ENCODE data around the gene SUN3. TPM values are rescaled to one million over a fixed set of nuclear protein-coding genes. Genes with fewer than 3 reads are reported as not detected.
"Not testable (repeated sequence)": the region's sequence is repeated elsewhere in the genome, so short reads cannot be mapped to it uniquely, and the experiment has no call there.

Gene SUN3
- total RNA-seq, 1 donor from 2014 or later: not detected

DNA sequence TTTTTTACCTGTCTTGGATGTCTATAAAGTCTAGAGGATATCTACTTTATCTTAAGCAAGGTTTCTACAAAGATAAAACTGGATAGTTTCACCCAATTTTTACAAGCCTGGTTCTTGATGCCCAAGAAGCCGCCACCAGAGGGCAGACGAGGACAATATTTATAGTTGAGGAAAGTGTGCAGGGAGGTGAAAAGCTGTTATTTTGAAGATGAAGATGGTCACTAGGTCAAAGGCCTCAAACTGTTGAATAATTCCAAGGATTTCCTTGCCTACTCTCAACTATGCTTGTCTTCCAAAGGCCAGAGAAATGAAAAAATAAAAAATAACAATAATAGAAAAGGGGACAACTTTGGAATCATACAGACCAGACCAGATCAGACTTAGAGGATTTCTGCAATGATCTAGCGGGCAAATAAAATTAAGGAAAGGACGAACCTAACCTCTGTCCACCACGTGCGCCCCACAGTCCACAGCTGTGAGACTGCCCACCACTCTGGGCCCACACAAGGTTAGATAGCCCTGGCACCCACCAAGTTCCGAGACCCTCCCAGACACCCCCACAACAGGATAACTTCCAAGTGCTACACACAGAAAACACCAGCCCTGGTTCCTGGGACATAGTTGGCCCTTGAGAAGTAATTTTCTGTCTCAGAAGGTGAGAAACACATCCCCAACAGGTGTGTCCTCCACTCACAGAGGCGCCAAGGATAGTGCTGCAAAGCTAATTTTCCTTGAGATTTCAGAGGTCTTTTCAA, 83.5 kb downstream of the SUN3 start:
- DNase-seq (ENCODE audit: low read depth in 2 of 2): peak; percentile 35 to 79

DNA sequence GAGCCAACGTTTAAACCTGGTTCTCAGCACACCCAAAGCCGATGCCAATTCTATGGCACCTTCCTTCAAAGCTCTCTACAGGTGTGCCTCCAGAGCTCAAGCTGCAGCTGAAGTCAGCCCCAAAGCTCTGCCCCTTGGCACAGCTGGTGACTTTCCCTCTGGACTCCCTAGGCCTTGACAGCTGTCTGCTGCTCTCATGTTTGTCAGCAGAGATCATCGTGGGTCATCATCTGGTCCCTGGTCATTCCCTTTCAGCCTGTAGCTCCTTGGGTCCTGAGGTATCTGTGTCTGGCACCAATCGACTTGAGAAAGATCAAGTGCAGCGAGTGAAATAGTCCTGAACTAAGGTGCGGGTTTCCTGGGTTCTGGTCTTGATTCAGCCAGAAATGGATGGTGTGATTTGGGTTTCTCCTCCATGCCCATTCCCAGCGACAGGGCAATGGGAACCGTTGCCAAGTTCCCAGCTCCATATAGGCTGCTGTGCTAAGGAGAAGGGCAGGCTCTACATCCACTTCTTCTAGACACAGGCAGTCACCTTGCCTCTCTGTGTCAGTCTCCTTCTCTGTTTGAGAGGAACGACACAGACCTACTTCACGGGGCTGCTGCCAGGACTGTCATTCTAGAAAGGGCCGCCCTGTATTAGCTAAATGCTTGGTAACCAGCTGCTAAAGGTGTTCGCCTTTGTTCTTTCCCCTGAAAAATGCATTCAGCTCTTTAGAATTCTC, 84.2 kb downstream of the SUN3 start:
- no peak for DNase-seq (ENCODE audit: low read depth in 2 of 2)

DNA sequence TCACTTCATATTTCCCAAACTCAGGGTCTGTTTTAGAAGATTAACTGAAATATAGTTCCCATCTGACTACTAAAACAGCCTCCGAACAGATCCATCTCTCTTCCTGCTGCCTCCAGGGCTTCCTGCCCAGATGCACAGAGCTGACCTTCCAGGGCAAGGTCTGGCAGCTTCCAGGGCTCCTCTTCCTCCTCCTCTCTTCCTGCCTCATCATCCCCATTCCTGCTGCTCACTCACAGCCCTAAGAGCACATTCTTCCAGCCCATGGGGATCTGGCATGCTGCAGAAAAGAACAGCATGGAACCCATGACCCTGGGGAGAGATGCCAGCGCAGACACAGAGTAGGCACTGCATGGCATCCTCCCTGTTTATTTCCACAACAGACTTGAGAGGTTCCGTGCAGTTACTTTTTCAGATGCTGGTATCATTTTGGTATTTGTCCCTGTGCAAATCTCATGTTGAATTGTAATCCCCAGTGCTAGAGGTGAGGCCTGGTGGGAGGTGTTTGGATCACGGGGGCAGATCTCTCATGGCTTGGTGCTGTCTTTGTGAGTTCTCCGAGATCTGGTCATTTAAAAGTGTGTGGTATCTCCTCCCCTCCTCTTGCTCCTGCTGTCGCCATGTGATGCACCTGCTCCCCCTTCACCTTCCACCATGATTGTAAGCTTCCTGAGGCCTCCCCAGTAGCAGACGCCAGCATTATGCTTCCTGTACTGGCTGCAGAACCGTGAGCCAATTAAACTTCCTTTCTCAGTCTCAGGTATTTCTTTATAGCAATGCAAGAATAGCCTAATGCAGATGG, 85.0 kb downstream of the SUN3 start:
- DNase-seq (ENCODE audit: low read depth in 2 of 2): peak in 1 of 2 donors; percentile 21

DNA sequence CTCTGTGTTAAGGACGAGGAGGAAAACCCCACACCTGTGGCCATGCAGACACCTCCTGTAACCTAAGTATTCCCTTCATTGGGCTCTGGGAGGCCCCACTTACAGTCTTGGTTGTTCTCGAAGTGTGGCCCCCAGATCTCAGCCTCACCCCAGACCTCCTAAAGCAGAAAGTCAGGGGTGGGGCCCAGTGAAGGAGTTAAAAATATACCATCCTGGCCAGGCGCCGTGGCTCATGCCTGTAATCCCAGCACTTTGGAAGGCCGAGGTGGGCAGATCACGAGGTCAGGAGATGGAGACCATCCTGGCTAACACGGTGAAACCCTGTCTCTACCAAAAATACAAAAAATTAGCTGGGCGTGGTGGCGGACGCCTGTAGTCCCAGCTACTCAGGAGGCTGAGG, 86.3 kb downstream of the SUN3 start:
- DNase-seq (ENCODE audit: low read depth in 2 of 2): not testable (repeated sequence)

DNA sequence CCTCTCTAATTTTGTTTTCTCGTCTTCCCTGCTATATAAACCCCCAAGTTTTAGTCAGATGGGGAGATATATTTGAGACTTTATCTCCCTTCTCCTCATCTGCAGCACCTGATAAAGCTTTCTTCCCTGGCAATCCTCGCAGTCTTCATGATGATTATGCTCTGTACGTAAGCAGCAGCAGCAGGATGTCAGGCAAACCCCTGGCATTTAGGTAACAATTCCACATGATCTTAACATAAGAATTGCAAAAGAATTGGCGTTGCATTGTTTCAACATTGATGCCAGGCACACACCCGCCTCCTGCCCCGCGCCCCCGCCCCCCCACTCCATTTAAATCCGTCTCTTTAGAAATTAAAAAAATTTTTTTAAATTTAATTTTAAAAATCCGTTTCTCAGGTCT, 86.8 kb downstream of the SUN3 start:
- DNase-seq (ENCODE audit: low read depth in 2 of 2): no peak

DNA sequence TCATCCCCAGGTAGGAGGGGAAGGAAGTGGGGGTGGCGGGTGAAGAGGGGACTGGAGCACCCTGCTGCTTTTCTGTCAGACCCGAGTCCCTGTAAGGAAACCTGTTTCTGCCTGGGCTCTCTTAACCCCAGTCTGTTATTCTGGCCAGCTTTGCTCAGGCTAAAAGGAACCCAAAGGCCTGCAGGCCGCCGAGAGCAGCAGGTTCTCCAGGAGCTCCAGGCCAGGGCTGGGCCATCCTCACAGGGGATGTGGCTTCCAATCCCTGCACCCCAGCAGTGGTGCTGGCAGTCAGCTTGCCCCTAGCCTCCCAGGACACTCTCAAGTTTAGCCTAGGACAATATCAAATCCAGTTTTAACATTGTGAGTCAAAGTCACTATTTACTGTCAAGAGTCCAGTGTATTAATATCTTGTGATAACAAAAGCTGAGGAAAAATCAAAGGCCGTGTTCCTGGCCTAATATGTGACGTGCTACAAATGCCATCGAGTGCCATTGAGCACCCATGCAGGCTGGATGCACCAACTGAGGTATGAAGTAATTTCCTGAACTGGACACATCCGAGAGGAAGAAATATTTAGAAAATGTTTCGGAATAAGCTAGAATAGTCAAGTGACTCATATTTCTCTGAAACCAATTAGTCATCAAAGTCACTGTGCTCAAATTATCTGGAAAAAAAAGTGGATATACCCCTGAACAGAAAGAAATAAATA, 87.6 kb downstream of the SUN3 start:
- DNase-seq (ENCODE audit: low read depth in 2 of 2): peak; percentile 63 to 83

DNA sequence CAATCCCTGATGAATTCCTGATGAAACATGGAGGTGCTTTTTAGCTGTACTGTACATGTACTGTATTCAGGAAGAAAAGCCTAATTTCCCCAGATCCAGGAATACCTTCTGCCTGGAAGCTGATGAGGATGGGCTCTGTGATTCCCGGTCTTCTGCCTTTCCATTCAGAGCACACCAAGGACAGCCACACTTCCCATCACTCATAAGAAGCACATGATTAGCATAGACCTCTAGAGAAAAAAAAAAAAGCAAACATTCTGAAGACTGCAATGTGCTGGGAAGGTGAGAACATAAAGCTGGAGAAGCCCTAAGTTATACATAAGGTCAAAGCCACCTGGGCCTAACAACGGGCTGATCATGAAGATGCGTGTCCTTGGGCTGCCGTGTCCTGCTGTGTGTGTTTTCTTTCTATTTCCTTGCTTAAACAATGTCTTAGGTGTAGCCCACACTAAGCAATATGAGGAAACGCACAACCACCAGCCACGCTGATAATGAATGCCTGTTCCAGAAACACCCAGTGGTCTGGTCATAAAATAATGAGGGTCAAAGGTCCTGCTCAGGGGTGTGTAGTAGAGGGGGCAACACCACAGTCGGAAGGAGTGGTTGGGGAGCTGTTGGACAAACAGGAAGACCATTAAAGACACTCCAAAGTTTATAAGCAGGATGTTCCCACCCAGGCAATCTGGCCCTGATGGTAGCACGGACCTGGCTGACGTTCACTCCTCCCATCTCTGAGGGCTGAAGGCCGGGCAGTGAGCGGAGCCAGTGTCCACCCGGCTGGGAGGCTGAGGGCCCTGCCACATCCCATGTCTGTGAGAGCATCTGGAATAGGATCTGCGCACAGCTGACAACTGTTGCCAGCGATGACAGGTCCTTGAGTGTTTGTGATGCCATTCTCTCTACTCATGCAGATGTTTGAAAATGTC, 88.6 kb downstream of the SUN3 start:
- peak in 1 of 2 donors; percentile 43 for DNase-seq (ENCODE audit: low read depth in 2 of 2)

DNA sequence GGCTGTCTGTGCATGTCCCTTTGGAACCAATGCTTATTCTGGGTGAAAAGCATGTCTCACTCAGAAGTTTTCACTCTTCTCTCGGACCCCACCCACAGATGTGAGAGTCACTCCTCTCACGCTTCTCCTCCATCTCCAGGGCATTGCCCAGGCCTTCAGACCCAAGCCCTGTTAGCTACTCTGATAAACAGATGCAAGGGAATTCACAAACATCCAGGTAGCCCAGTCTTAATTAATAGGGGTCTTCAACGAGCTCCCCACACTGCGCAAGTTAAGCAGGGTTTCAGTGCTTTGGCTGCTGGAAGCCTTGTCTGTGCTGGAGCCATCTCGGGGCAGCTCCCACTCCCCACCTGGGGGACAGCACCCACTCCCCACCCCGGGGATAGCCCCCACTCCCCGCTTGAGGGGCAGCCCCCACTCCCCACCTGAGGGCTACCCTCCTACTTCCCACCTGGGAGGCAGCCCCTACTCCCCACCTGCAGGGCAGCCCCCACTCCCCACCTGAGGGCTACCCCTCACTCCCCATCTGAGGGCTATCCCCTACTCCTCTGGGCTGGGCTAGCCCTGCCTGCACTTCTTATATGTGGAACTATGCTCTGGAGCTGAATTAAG, 89.4 kb downstream of the SUN3 start:
- no peak for DNase-seq (ENCODE audit: low read depth in 2 of 2)

DNA sequence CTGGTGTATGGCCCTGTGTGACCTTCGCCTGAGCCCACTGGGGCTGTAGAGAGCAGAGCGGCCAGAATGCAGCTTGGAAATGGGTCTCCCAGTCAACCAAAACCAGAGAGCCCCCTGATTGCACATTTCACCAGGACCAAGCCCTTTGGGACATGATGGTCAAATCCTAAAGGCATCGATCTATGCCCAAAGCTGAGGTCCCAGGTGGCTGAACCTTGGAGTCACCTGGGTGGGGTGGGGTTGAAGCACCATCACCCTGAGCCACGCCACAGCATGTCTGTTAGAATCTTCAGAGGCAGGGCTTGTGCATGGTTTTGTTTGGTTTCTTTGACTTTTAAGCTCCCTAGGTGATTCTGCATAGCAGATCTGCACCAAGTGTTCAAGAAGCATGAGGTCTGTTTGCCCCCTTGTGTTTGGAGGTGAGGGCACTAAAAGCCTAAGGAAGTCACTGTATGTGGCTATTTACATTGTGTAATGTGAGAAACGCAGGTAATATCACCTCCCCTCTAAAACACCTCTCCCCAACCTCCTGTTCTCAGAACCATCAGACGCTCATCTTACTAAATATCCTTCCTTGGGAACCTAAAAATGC, 90.2 kb downstream of the SUN3 start:
- DNase-seq (ENCODE audit: low read depth in 2 of 2): no peak

DNA sequence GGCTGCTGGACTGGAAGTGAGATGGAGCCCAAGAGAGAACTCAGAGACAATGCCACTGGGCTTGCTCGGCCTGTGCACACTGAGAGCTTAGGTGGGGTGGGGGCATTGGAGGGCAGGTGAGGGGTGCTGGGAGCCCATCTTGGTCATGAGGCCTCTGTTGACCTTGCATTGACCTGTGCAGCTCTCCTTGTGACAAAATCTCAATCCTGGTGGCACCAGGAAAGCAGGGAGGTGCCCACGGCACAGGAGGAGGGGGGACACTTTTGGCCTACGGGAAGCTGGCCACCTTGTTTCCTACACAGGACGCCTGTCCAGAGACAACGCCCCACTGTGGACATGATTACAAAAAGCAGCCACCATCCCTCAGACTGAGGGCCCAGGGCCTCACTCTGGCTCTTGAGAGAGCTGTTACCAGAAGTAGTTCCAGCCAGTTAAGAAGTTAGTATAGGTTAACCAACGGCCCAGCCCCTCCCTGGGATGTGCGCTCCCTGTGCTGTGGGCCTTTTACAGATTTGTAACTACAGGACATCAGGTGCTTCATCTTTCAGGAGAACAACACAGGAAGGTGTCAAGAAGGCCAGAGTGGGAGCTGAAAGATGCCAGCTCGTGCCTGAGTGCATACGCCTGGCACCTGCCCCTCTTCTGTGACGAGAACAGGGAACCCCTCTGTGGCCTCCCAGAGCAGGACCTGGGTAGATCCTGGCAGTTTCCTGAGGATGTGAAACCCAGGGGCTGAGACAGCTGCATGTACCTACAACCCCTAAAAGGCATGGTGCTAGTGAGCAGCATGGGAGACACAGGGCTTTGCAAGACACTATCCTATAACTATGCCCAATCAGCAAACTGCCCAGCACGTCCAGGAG, 91.0 kb downstream of the SUN3 start:
- no peak for DNase-seq (ENCODE audit: low read depth in 2 of 2)

Other genes starting within 250 kb of the SUN3 start
- 0.77 and 1.6 TPM in 2 replicates for gene PKD1L1, start 80.6 kb downstream of the SUN3 start, total RNA-seq
- gene HUS1, start 49.5 kb downstream of the SUN3 start, total RNA-seq: 8.3 and 8.9 TPM in 2 replicates
- under 0.01 TPM in 1 of 2 replicates, not detected in the other for gene C7orf57, start 6.4 kb upstream of the SUN3 start, total RNA-seq
- 8.3 and 9.1 TPM in 2 replicates for gene UPP1, start 60.2 kb upstream of the SUN3 start, total RNA-seq
- not detected in 2 replicates for gene ABCA13, start 142.4 kb upstream of the SUN3 start, total RNA-seq

Measured in dermis microvascular lymphatic vessel endothelial cell (primary cell).